Hepatocyte (in vitro differentiated cells): ENCODE data around the gene FOXF1. TPM values are rescaled to one million over a fixed set of nuclear protein-coding genes. Genes with fewer than 3 reads are reported as not detected.

ENCODE experiments used
- DNase-seq: peaks from one replicate; pipeline ENCODE4 v3.0.0-alpha.2; 2016; ENCODE audit warnings: low spot score
- H2AFZ ChIP-seq: fragments of 200-600 bp; sonication (generic); 2 replicates; pipeline ENCODE4 v1.6.0; 2016; ENCODE audit warnings: antibody characterized with exemption, mild to moderate bottlenecking
- H3K27ac ChIP-seq: fragments of 200-600 bp; sonication (generic); 2 replicates; pipeline ENCODE4 v1.5.1; 2016; ENCODE audit warnings: mild to moderate bottlenecking
- H3K27me3 ChIP-seq: fragments of 200-600 bp; sonication (generic); 2 replicates; pipeline ENCODE4 v1.6.1; 2016
- H3K36me3 ChIP-seq: fragments of 200-600 bp; sonication (generic); replicated peaks from 2 replicates; pipeline ENCODE4 v1.5.1; 2016; ENCODE audit warnings: low read depth; ENCODE audit not compliant: insufficient read depth
- H3K4me1 ChIP-seq: fragments of 200-600 bp; sonication (generic); 2 replicates; pipeline ENCODE4 v1.5.1; 2016; ENCODE audit warnings: mild to moderate bottlenecking, moderate library complexity; ENCODE audit not compliant: insufficient read depth
- H3K4me2 ChIP-seq: fragments of 200-600 bp; sonication (generic); 2 replicates; pipeline ENCODE4 v1.6.0; 2016
- H3K4me3 ChIP-seq: fragments of 200-600 bp; sonication (generic); 2 replicates; pipeline ENCODE4 v1.5.1; 2016; ENCODE audit warnings: mild to moderate bottlenecking
- H3K79me2 ChIP-seq: fragments of 200-600 bp; sonication (generic); 2 replicates; pipeline ENCODE4 v1.6.0; 2017; ENCODE audit warnings: mild to moderate bottlenecking
- H3K9me2 ChIP-seq: fragments of 200-600 bp; sonication (generic); replicated peaks from 2 replicates; pipeline ENCODE4 v1.6.0; 2017; ENCODE audit warnings: mild to moderate bottlenecking; ENCODE audit not compliant: insufficient read depth
- H3K9me3 ChIP-seq: fragments of 200-600 bp; sonication (generic); 2 replicates; pipeline ENCODE4 v1.5.1; 2016; ENCODE audit warnings: low read depth, mild to moderate bottlenecking
- H4K20me1 ChIP-seq: fragments of 200-600 bp; sonication (generic); 2 replicates; pipeline ENCODE4 v1.6.0; 2016; ENCODE audit warnings: mild to moderate bottlenecking; ENCODE audit not compliant: insufficient read depth, poor library complexity, severe bottlenecking
- CTCF ChIP-seq: fragments of 200-600 bp; sonication (generic); IDR thresholded peaks from 2 replicates; pipeline ENCODE4 v1.5.1; 2016; ENCODE audit warnings: antibody characterized with exemption, mild to moderate bottlenecking; ENCODE audit not compliant: poor library complexity
- EZH2 ChIP-seq: fragments of 200-600 bp; sonication (generic); IDR thresholded peaks from 2 replicates; pipeline ENCODE4 v1.6.1; 2016; ENCODE audit warnings: antibody characterized with exemption, mild to moderate bottlenecking, borderline replicate concordance
- EZH2phosphoT487 ChIP-seq: fragments of 200-600 bp; sonication (generic); IDR thresholded peaks from one replicate; pipeline ENCODE4 v1.6.1; 2018; ENCODE audit warnings: antibody characterized with exemption, mild to moderate bottlenecking, low read depth, moderate library complexity; ENCODE audit not compliant: unreplicated experiment, severe bottlenecking
- WGBS: methylation state at CpG from one replicate; pipeline ENCODE4 v1.1.6; 2016; ENCODE audit warnings: low lambda C conversion rate; ENCODE audit errors: missing lambda C conversion rate; 5-methylcytosine and 5-hydroxymethylcytosine counted together
- polyA plus RNA-seq: library from polyadenylated mRNA; unstranded; fragments of >200 nt; fragmentation: Nextera tagmentation; extraction: Ambion mirVana; gene quantifications from 2 replicates; pipeline ENCODE4 v1.2.1, GENCODE V29; 2016
- total RNA-seq: library from RNA; depleted of rRNA; stranded (reverse); fragments of >200 nt; gene quantifications from 2 replicates; pipeline ENCODE4 v1.2.3, GENCODE V29; 2014

The FOXF1 gene
- total and polyA plus RNA-seq, 2 experiments from 2014 or later: 26.8 to 37.4 TPM

- no peaks in the 10 kb centered on the region for H3K79me2 ChIP-seq
- no peaks in the 10 kb centered on the region for H3K9me2 ChIP-seq
- no peak overlapping the region for H3K4me2 ChIP-seq
- no peak overlapping the region for H3K27ac ChIP-seq
- no peak overlapping the region for H3K4me3 ChIP-seq
- no peaks in the 10 kb centered on the region for H4K20me1 ChIP-seq
- H3K36me3 ChIP-seq: no peaks in the 10 kb centered on the region
- no peaks in the 10 kb centered on the region for H3K4me1 ChIP-seq
- no peaks in the 10 kb centered on the region for H3K9me3 ChIP-seq
- TF ChIP-seq EZH2phosphoT487 (no peak), EZH2 (no peak), CTCF (no peak)
- 88% methylated on average over 16 of the region's 18 CpGs for WGBS
- H2AFZ ChIP-seq: no peak overlapping the region
- H3K27me3 ChIP-seq: no peaks in the 10 kb centered on the region
- no peak for DNase-seq
Measured at GRCh38 chr16:86534779-86535615, 24.7 kb downstream of the FOXF1 start.

- Histone ChIP-seq H4K20me1 (no peaks in the 10 kb centered on the region), H3K79me2 (no peaks in the 10 kb centered on the region), H3K27me3 (no peaks in the 10 kb centered on the region), H3K4me3 (no peak overlapping the region), H3K4me2 (no peak overlapping the region), H3K27ac (no peak overlapping the region), H3K9me2 (no peaks in the 10 kb centered on the region), H2AFZ (no peak overlapping the region), H3K9me3 (no peaks in the 10 kb centered on the region), H3K4me1 (no peaks in the 10 kb centered on the region), H3K36me3 (no peaks in the 10 kb centered on the region)
- 97% methylated on average over 17 of the region's 17 CpGs for WGBS
- no peak for DNase-seq
- TF ChIP-seq EZH2 (no peak), CTCF (no peak), EZH2phosphoT487 (no peak)
Measured at GRCh38 chr16:86536621-86537020, 26.3 kb downstream of the FOXF1 start.

- no peaks in the 10 kb centered on the region for H4K20me1 ChIP-seq
- H3K27ac ChIP-seq: no peak overlapping the region
- H3K4me2 ChIP-seq: no peak overlapping the region
- no peak for DNase-seq
- H3K4me3 ChIP-seq: no peak overlapping the region
- no peaks in the 10 kb centered on the region for H3K9me3 ChIP-seq
- no peaks in the 10 kb centered on the region for H3K79me2 ChIP-seq
- no peaks in the 10 kb centered on the region for H3K9me2 ChIP-seq
- H3K36me3 ChIP-seq: no peaks in the 10 kb centered on the region
- H3K4me1 ChIP-seq: no peaks in the 10 kb centered on the region
- TF ChIP-seq CTCF: no peak
- TF ChIP-seq EZH2phosphoT487: no peak
- TF ChIP-seq EZH2: no peak
- H2AFZ ChIP-seq: no peak overlapping the region
- H3K27me3 ChIP-seq: no peaks in the 10 kb centered on the region
- 96% methylated on average over 4 of the region's 4 CpGs for WGBS
Measured at GRCh38 chr16:86537486-86537885, 27.2 kb downstream of the FOXF1 start.
